ACC112 (cell line): Measurements from ENCODE around the gene DNAJC30.
"Not testable (repeated sequence)": the region's sequence is repeated elsewhere in the genome, so short reads cannot be mapped to it uniquely, and the experiment has no call there.

Source experiments
- H2AFZ ChIP-seq: fragments of 200-600 bp; sonication (generic); one replicate; pipeline ENCODE4 v1.6.0; 2017; ENCODE audit warnings: antibody characterized with exemption, low read length; ENCODE audit not compliant: unreplicated experiment
- H3K27ac ChIP-seq: fragments of 200-600 bp; sonication (generic); 2 replicates; pipeline ENCODE4 v1.5.1; 2014; ENCODE audit warnings: low read depth, mild to moderate bottlenecking, antibody characterized with exemption, low read length, moderate library complexity
- H3K27me3 ChIP-seq: fragments of 200-600 bp; sonication (generic); 2 replicates; pipeline ENCODE4 v1.6.1; 2014; ENCODE audit warnings: mild to moderate bottlenecking, antibody characterized with exemption, low read length, moderate library complexity, mixed read lengths; ENCODE audit not compliant: insufficient read depth
- H3K36me3 ChIP-seq: fragments of 200-600 bp; sonication (generic); 2 replicates; pipeline ENCODE4 v1.6.1; 2016; ENCODE audit warnings: mild to moderate bottlenecking, antibody characterized with exemption, low read length, moderate library complexity, mixed read lengths; ENCODE audit not compliant: insufficient read depth
- H3K4me1 ChIP-seq: fragments of 200-600 bp; sonication (generic); one replicate; pipeline ENCODE4 v1.6.1; 2016; ENCODE audit warnings: low read length, mixed read lengths; ENCODE audit not compliant: insufficient read depth, unreplicated experiment, control insufficient read depth
- H3K4me3 ChIP-seq: fragments of 200-600 bp; sonication (generic); 2 replicates; pipeline ENCODE4 v1.5.1; 2014; ENCODE audit warnings: mild to moderate bottlenecking, low read depth, low read length
- H3K79me2 ChIP-seq: fragments of 200-600 bp; sonication (generic); one replicate; pipeline ENCODE4 v1.6.0; 2016; ENCODE audit warnings: low read length; ENCODE audit not compliant: control insufficient read depth, unreplicated experiment, insufficient read depth

Gene DNAJC30

DNA sequence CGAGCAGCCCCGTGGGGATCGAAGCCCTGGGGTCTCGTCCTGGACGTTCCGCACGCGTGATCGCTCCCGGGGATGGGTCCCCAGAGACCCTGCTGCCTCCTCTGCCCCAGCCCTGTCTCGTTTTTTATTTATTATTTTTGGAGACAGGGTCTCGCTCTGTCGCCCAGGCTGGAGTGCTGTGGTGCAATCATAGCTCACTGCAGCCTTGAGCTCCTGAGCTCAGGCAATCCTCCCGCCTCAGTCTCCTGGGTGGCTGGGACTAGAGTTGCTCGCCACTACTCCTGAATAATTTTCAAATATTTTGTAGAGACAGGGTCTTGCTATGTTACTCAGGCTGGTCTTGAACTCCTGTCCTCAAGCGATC is 36.5 kb upstream of the DNAJC30 start:
- Histone ChIP-seq H2AFZ (no peak overlapping the region), H3K4me1 (peaks cover 43% of the 10 kb centered on the region)

GRCh38 chr7:73718905-73719805 is 35.9 kb upstream of the DNAJC30 start, which contains the start of gene STX1A:
STX1A (minus strand) TSS chr7:73719669; CDS start chr7:73719631, 38 bp downstream.
- H3K79me2 ChIP-seq: peaks cover 45% of the 10 kb centered on the region
- no peaks in the 10 kb centered on the region; the same call in 1 of the 2 replicates for H3K36me3 ChIP-seq
- H3K27me3 ChIP-seq: no peaks in the 10 kb centered on the region
- H3K4me1 ChIP-seq: peaks cover 43% of the 10 kb centered on the region
- no peak within 1 kb of the TSS for H2AFZ ChIP-seq
- peak within 1 kb of the TSS; percentile 97 for H3K27ac ChIP-seq
- peak within 1 kb of the TSS; percentile 97 for H3K4me3 ChIP-seq

More for the DNA sequence above, 36.5 kb upstream of the DNAJC30 start:
- Histone ChIP-seq H3K27me3 (no peaks in the 10 kb centered on the region), H3K36me3 (no peaks in the 10 kb centered on the region; the same call in 1 of the 2 replicates), H3K4me3 (peak overlapping the region; percentile 66), H3K27ac (no peak overlapping the region), H3K79me2 (peaks cover 39% of the 10 kb centered on the region)

GRCh38 chr7:73718438-73718881 is 35.2 kb upstream of the DNAJC30 start:
- Histone ChIP-seq H3K27ac (peak overlapping the region; percentile 97), H2AFZ (no peak overlapping the region), H3K4me1 (peaks cover 49% of the 10 kb centered on the region), H3K36me3 (no peaks in the 10 kb centered on the region; the same call in 1 of the 2 replicates), H3K27me3 (no peaks in the 10 kb centered on the region), H3K4me3 (peak overlapping the region; percentile 97), H3K79me2 (peaks cover 52% of the 10 kb centered on the region)

DNA sequence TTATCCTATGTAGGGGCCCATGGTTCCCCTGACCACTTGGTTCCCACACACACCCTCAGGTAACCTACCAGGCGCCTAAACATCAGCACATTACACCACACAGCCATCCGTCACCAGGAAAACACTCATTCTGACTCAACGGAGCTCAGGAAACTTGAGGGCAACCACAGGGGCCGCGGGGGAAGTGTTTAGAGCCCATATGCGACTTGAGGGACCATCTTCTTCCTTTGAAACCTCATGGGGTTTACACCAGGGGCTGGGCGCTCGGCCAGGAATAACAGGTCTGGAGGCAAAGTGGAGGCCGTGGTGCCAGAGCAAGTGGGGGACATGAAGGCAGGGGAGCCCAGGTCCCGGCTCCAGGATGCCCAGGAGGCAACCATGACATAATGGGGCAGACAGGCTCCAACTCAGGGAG is 34.7 kb upstream of the DNAJC30 start:
- Histone ChIP-seq H3K27ac (peak overlapping the region; percentile 97), H3K4me3 (peak overlapping the region; percentile 97), H3K36me3 (peaks cover 3% of the 10 kb centered on the region; the same call in 1 of the 2 replicates), H2AFZ (no peak overlapping the region), H3K79me2 (peaks cover 57% of the 10 kb centered on the region), H3K4me1 (peaks cover 52% of the 10 kb centered on the region), H3K27me3 (no peaks in the 10 kb centered on the region)

DNA sequence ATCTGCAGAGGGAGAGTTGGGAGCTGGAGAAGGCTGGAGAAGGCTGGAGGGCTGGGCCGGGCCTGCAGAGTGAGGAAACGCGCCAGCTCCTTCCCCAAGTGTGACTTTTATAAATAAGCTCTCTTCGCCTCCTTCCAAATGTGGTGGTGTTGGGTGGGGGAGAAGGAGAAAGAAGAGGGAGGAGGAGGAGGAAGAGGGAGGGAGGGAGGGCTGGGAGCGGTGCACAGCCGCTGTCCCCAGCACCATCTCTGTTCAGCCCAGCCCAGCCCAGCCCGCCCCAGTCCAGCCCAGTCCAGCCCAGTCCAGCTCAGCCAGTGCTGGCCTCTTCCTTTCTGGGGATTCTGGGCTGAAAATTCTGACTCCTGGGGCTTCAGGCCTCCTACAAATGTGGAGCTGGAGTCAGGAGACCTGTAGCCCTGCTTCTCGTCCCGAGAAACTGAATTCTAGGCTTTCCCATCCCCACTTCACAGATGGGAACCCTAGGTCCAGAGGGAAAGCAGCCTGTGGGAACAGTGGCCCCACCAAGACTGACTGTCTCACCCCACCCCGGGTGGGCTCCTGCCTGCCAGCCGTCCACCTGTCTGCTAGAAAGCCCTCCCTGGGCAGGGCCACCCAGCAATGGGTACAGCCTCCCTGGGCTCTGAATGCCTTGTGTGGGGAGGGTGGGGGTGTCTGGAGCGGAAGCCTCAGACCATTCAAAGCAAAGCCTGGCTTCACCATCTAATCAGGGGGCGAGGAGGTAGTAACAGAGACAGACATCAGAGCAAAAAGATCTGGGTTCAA is 34.0 kb upstream of the DNAJC30 start:
- Histone ChIP-seq H3K4me1 (peaks cover 58% of the 10 kb centered on the region), H3K27ac (peak overlapping the region; percentile 97), H3K79me2 (peaks cover 64% of the 10 kb centered on the region), H3K36me3 (peaks cover 7% of the 10 kb centered on the region; the same call in 1 of the 2 replicates), H3K27me3 (no peaks in the 10 kb centered on the region), H3K4me3 (peak overlapping the region; percentile 97), H2AFZ (no peak overlapping the region)

- peak overlapping the region; percentile 97 for H3K27ac ChIP-seq
- peaks cover 58% of the 10 kb centered on the region for H3K4me1 ChIP-seq
- H2AFZ ChIP-seq: no peak overlapping the region
- peaks cover 72% of the 10 kb centered on the region for H3K79me2 ChIP-seq
- peaks cover 7% of the 10 kb centered on the region; the same call in 1 of the 2 replicates for H3K36me3 ChIP-seq
- H3K27me3 ChIP-seq: no peaks in the 10 kb centered on the region
- peak overlapping the region; percentile 69 for H3K4me3 ChIP-seq
Observed at GRCh38 chr7:73716318-73716890, 33.2 kb upstream of the DNAJC30 start.

- peak overlapping the region; percentile 69 for H3K4me3 ChIP-seq
- H3K27me3 ChIP-seq: no peaks in the 10 kb centered on the region
- H3K27ac ChIP-seq: peak overlapping the region; percentile 97
- H3K36me3 ChIP-seq: peaks cover 14% of the 10 kb centered on the region; the same call in 1 of the 2 replicates
- H3K4me1 ChIP-seq: peaks cover 59% of the 10 kb centered on the region
- H3K79me2 ChIP-seq: peaks cover 79% of the 10 kb centered on the region
- no peak overlapping the region for H2AFZ ChIP-seq
Observed at GRCh38 chr7:73715648-73716317, 32.5 kb upstream of the DNAJC30 start.

DNA sequence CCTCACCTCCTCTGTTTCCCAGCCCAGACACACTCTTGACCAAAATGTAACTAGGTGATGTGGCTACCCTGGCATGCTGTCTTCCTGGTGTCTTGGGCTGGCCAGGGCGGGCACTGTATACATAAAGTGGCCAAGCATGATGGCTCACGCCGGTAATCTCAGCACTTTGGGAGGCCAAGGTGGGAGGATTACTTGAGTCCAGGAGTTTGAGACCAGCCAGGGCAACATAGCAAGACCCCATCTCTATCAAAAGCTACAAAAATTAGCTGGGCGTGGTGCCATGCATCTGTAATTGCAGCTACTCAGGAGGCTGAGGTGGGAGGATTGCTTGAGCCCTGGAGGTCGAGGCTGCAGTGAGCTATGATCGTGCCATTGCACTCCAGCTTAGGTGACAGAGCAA is 30.1 kb upstream of the DNAJC30 start:
- H2AFZ ChIP-seq, H3K27ac ChIP-seq, H3K27me3 ChIP-seq, H3K4me3 ChIP-seq: not testable (repeated sequence)
- Histone ChIP-seq H3K79me2 (peaks cover 91% of the 10 kb centered on the region), H3K4me1 (peaks cover 68% of the 10 kb centered on the region), H3K36me3 (peaks cover 21% of the 10 kb centered on the region; the same call in 1 of the 2 replicates)

DNA sequence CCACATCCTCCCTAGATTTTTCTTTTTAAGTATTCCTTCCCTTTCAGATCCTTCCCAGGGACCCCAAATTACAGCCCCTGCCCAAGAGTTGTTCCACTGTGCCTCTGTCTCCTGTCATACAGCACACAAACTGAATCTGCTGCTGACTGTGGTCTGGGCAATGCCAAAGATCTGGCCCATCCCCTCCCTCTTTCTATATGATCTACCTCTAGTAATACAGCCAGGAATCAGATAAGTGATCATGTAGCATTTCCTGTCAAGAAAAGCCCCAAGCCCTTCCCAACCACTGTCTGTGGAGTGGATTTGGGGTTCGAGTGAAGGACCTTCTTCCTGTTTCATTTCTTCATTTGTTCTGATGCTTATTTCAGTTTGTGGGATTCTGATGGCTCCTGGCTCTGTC is 29.5 kb upstream of the DNAJC30 start:
- no peak overlapping the region for H3K4me3 ChIP-seq
- no peaks in the 10 kb centered on the region for H3K27me3 ChIP-seq
- H3K36me3 ChIP-seq: peaks cover 21% of the 10 kb centered on the region; the same call in 1 of the 2 replicates
- H3K4me1 ChIP-seq: peaks cover 71% of the 10 kb centered on the region
- H3K27ac ChIP-seq: peak overlapping the region; percentile 34; the same call in 1 of the 2 replicates
- peaks cover 89% of the 10 kb centered on the region for H3K79me2 ChIP-seq
- no peak overlapping the region for H2AFZ ChIP-seq
